Stomach (tissue), 4 donors: Measurements from ENCODE around the gene CELSR1.

Experiments
- CTCF ChIP-seq, 7 experiments: fragments of 450-650 bp in 4 of 7; fragments of 200-600 bp in 3 of 7; sonication (generic) in 3 of 7; IDR thresholded peaks; one replicate each; pipeline ENCODE4 v1.5.1; 2016 to 2019; ENCODE audit warnings: antibody characterized with exemption in 7 of 7, control low read depth in 2 of 7, mild to moderate bottlenecking in 1 of 7
- EP300 ChIP-seq: sonication (generic); formaldehyde crosslinking; IDR thresholded peaks from one replicate; pipeline ENCODE4 v1.6.1; 2017; ENCODE audit warnings: antibody characterized with exemption
- POLR2A ChIP-seq, 4 donors: fragments of 450-650 bp; IDR thresholded peaks; one replicate each; pipeline ENCODE4 v1.6.1; 2016; ENCODE audit warnings: antibody characterized with exemption in 4 of 4, control low read depth in 2 of 4, mild to moderate bottlenecking in 1 of 4, moderate library complexity in 1 of 4
- POLR2AphosphoS5 ChIP-seq, 3 donors: sonication (generic); formaldehyde crosslinking; IDR thresholded peaks; one replicate each; pipeline ENCODE4 v1.6.1; 2016; ENCODE audit warnings: antibody characterized with exemption in 3 of 3

- no peak for TF ChIP-seq CTCF (IDR thresholded peaks at IDR 0.05)
- no peak for TF ChIP-seq EP300
- TF ChIP-seq POLR2AphosphoS5 (IDR thresholded peaks at IDR 0.05) = no peak
- TF ChIP-seq POLR2A (IDR thresholded peaks at IDR 0.05) = no peak
Measured at GRCh38 chr22:46381731-46382130, 155.7 kb downstream of the CELSR1 start.
